Thoracic aorta (tissue), 2 donors: ENCODE measurements around the gene GOLGA6L2. TPM values are rescaled to one million over a fixed set of nuclear protein-coding genes. Genes with fewer than 3 reads are reported as not detected.

Experiments used
- ATAC-seq: fragments of 150-250 bp; one replicate; pipeline ENCODE4 v1.8.0; 2017; ENCODE audit warnings: low read depth; ENCODE audit not compliant: insufficient number of reproducible peaks, low FRiP score
- DNase-seq: peaks from one replicate; pipeline ENCODE4 v3.0.0-alpha.2; 2020; ENCODE audit warnings: low spot score
- H3K27ac ChIP-seq, 2 donors: fragments of 200-600 bp; sonication (generic); 1 replicate in 1 of 2; 2 replicates in 1 of 2; pipeline ENCODE4 v1.5.1; 2016; ENCODE audit warnings: mild to moderate bottlenecking in 2 of 2, moderate library complexity in 2 of 2
- H3K27me3 ChIP-seq: fragments of 200-600 bp; sonication (generic); replicated peaks from 2 replicates; pipeline ENCODE4 v1.6.0; 2016; ENCODE audit warnings: mild to moderate bottlenecking; ENCODE audit not compliant: insufficient read depth
- H3K36me3 ChIP-seq: fragments of 200-600 bp; sonication (generic); one replicate; pipeline ENCODE4 v1.5.1; 2016
- H3K4me1 ChIP-seq, 2 donors: fragments of 200-600 bp; sonication (generic); 1 replicate in 1 of 2; 2 replicates in 1 of 2; pipeline versions ENCODE4 v1.5.1 to v1.6.0; 2016; ENCODE audit warnings: low read depth in 2 of 2, mild to moderate bottlenecking in 1 of 2; ENCODE audit not compliant: control insufficient read depth in 1 of 2
- H3K4me3 ChIP-seq: fragments of 200-600 bp; sonication (generic); 2 replicates; pipeline ENCODE4 v1.5.1; 2016; ENCODE audit warnings: mild to moderate bottlenecking
- H3K9me3 ChIP-seq: fragments of 200-600 bp; sonication (generic); 2 replicates; pipeline ENCODE4 v1.5.1; 2016
- CTCF ChIP-seq: fragments of 200-600 bp; sonication (generic); IDR thresholded peaks from one replicate; pipeline ENCODE4 v1.5.1; 2019; ENCODE audit warnings: antibody characterized with exemption
- total RNA-seq, 2 donors: library from RNA; depleted of rRNA; stranded (reverse); fragments of >200 nt; gene quantifications; one replicate each; pipeline versions ENCODE4 v1.1.0 to v1.2.3, GENCODE V29; 2016

The GOLGA6L2 gene
- total RNA-seq, 2 donors from 2014 or later: not detected

DNA sequence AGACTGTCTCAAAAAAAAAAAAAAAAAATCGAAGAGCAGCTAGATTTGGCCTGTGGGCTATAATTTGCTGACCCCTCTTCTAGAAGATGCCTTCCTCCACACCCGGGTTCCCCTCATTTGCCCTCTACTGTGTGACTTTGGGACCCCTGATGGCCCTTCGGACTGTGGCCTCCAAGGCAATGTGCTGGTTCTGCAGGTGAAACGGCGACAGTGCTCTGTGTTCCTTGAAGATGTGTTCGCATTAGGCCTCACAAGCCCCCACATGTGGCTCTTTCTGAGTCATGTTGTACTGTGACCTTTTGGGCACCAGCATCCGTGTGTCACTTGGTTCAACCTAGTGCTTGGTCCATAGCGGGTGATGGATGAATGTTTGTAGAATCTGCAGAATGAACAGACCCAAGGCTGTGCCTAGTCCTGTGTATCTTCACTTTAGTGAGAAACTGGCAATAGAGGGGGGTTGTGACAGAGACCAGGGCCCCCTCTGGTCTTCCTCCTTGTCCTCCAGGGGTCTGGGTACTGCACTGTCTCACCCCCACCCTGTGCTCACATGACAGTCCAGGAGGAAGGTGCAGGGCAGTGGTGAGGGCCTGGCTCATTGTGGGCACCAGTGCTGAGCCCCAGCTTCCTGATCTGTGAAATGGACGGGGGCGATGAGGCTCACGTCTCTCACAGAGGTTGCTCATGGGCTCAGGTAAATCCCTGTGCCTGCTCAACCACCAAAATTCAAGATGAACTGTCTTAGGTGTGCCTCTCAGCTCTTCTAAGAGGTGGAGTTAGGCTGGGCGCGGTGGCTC lies 22.7 kb downstream of the GOLGA6L2 start:
- H3K4me3 ChIP-seq: no peak overlapping the region
- no peaks in the 10 kb centered on the region for H3K27me3 ChIP-seq
- no peaks in the 10 kb centered on the region for H3K36me3 ChIP-seq
- TF ChIP-seq CTCF: no peak
- peak overlapping the region; percentile 93 to 94 for H3K27ac ChIP-seq
- DNase-seq (no peak), ATAC-seq (no peak)
- no peaks in the 10 kb centered on the region for H3K9me3 ChIP-seq
- peaks cover 12 to 31% of the 10 kb centered on the region in 2 donors for H3K4me1 ChIP-seq

- peak overlapping the region; percentile 93 to 94 for H3K27ac ChIP-seq
- no peak for DNase-seq
Measured at GRCh38 chr15:23422946-23423708, 23.9 kb downstream of the GOLGA6L2 start.

GRCh38 chr15:23422099-23422945 lies 24.7 kb downstream of the GOLGA6L2 start:
- ATAC-seq: peak; percentile 45
- Histone ChIP-seq H3K27me3 (no peaks in the 10 kb centered on the region), H3K9me3 (no peaks in the 10 kb centered on the region), H3K4me3 (peak overlapping the region; percentile 29), H3K4me1 (peaks cover 12 to 31% of the 10 kb centered on the region in 2 donors), H3K36me3 (no peaks in the 10 kb centered on the region), H3K27ac (peak overlapping the region; percentile 93 to 94)
- DNase-seq: no peak
- no peak for TF ChIP-seq CTCF

More at GRCh38 chr15:23422946-23423708, 23.9 kb downstream of the GOLGA6L2 start:
- Histone ChIP-seq H3K27me3 (no peaks in the 10 kb centered on the region), H3K36me3 (no peaks in the 10 kb centered on the region), H3K9me3 (no peaks in the 10 kb centered on the region), H3K4me1 (peaks cover 12 to 31% of the 10 kb centered on the region in 2 donors), H3K4me3 (peak overlapping the region; percentile 29)
- TF ChIP-seq CTCF: no peak
- peak; percentile 88 for ATAC-seq

DNA sequence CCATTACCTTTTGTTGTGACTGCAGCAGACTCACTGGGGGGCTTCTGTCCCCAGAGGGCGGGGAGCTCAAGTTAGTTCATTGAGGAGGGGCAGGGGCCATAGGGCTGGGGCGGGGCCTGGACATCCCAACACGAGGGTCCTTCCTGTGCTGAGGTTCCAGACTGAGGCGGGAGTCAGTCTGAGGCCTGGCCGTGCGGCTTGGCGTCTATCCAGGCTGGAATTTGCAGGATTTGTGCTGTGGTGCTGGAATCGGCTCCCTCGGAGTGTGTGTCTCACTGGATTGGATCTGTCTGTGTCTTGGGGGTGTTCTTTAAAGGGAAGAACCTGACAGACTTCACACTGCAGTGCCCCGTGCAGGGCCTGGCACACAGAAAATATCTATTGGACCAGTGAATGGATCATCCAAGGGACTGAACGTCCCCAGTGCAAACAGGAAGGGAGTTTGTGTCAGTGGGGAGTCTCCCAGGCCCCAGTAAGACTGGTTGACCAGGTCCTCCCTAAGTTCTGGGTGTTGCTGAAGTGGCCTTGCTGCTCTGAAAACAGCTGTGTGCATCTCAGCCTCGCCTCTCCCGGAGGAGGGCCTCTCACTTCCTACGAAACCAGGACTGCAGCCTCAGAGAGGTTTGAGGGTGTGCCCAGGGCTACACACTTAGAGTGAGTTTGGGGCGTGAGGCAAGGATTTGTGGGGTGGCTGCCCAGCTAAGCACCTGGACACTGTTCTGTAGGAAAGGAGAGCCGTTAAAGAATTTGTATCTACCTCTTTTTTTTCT lies 26.1 kb downstream of the GOLGA6L2 start:
- ATAC-seq (peak; percentile 23), DNase-seq (no peak)
- Histone ChIP-seq H3K9me3 (no peaks in the 10 kb centered on the region), H3K27ac (peak overlapping the region; percentile 56 to 61), H3K36me3 (no peaks in the 10 kb centered on the region), H3K27me3 (no peaks in the 10 kb centered on the region), H3K4me3 (no peak overlapping the region), H3K4me1 (peaks cover 12 to 31% of the 10 kb centered on the region in 2 donors)
- no peak for TF ChIP-seq CTCF
